Measurements from ENCODE around the gene TMEM119. TPM values are rescaled to one million over a fixed set of nuclear protein-coding genes. Genes with fewer than 3 reads are reported as not detected.

The TMEM119 gene
- total RNA-seq, 1 experiment from 2014 or later: not detected

DNA sequence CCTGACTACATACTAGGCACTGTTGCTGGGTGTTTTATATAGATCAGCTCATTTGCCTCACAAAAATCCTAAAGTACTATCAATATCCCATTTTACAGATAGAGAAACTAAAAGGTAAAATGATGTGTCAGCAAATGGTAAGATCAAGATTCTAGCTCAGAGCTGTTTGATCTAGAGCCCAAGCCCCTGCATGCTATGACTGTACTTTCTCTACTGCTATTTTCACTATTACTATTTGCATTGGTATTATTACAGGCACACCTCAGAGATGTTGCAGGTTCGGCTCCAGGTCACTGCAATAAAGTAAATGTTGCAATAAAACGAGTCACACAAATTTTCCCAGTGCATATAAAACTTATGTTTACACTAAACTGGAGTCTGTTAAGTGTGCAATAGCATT, 24.6 kb downstream of the TMEM119 start:
- Histone ChIP-seq H3K36me3 (ENCODE audit: insufficient read depth, low read length, poor library complexity, severe bottlenecking) (peaks cover 13% of the 10 kb centered on the region), H3K27me3 (replicated peaks; ENCODE audit: insufficient read depth, low read depth, low read length, poor library complexity) (no peaks in the 10 kb centered on the region), H3K4me3 (ENCODE audit: low read depth, low read length, poor library complexity, severe bottlenecking) (no peak overlapping the region), H3K4me1 (ENCODE audit: insufficient read depth, low read length, poor library complexity, severe bottlenecking) (peaks cover 6% of the 10 kb centered on the region), H3K9me3 (ENCODE audit: low read depth, low read length, poor library complexity, severe bottlenecking) (no peaks in the 10 kb centered on the region), H3K27ac (ENCODE audit: low read depth, low read length, poor library complexity, severe bottlenecking) (no peak overlapping the region)
- intact Hi-C loops (cut with micrococcal nuclease; ENCODE audit: unreplicated experiment): no loop called here
- ChIA-PET POLR2A (ENCODE audit: low non-redundant PET) (no interaction called here), CTCF (interaction anchor here (0.6 to 1.0 kb wide), 2 partner anchors 194 to 505 kb away, joined by 3 to 6 read pairs; no protein-coding TSS in a partner anchor)
- no peak for DNase-seq (ENCODE audit: low spot score)
- BruUV-seq (replicated peaks): no TSS peak
- TF ChIP-seq, protein P1, sequence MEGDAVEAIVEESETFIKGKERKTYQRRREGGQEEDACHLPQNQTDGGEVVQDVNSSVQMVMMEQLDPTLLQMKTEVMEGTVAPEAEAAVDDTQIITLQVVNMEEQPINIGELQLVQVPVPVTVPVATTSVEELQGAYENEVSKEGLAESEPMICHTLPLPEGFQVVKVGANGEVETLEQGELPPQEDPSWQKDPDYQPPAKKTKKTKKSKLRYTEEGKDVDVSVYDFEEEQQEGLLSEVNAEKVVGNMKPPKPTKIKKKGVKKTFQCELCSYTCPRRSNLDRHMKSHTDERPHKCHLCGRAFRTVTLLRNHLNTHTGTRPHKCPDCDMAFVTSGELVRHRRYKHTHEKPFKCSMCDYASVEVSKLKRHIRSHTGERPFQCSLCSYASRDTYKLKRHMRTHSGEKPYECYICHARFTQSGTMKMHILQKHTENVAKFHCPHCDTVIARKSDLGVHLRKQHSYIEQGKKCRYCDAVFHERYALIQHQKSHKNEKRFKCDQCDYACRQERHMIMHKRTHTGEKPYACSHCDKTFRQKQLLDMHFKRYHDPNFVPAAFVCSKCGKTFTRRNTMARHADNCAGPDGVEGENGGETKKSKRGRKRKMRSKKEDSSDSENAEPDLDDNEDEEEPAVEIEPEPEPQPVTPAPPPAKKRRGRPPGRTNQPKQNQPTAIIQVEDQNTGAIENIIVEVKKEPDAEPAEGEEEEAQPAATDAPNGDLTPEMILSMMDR (conservative IDR thresholded peaks at IDR 0.05; ENCODE audit: low read depth, low read length): no peak
- no peak for TF ChIP-seq EZH2 (IDR thresholded peaks at IDR 0.05; ENCODE audit: borderline replicate concordance, low read depth, low read length, poor library complexity, severe bottlenecking)

DNA sequence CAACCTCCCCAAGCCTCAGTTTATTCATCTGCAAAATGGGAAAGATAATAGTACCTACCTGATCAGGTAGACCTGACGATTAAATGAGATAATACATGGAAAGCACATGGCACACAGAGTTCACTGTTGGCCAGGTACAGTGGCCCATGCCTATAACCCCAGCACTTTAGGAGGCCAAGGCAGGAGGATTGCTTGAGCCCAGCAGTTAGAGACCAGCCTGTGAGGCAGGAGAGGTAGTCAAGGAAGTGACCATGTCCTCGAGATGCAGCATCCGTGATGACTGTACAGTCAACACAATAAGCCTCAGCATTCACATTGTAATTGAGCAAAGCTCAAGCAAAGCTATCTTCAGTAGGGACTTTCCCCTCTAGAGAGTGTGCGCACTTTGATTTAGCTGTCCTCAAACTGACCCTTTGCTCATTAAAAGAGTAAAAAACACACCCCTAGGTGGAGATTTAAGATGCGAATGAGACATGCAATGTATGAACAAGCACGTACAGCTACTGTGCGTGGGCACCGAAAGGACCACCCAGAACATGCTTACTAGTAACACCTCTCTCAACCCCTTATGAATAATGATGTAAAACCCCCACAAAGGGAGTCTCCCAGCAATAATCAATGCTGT, 25.6 kb downstream of the TMEM119 start:
- no peak for TF ChIP-seq EZH2 (IDR thresholded peaks at IDR 0.05; ENCODE audit: borderline replicate concordance, low read depth, low read length, poor library complexity, severe bottlenecking)
- TF ChIP-seq, protein P1 (conservative IDR thresholded peaks at IDR 0.05; ENCODE audit: low read depth, low read length): no peak
- Histone ChIP-seq H3K27me3 (replicated peaks; ENCODE audit: insufficient read depth, low read depth, low read length, poor library complexity) (no peaks in the 10 kb centered on the region), H3K4me1 (ENCODE audit: insufficient read depth, low read length, poor library complexity, severe bottlenecking) (peaks cover 16% of the 10 kb centered on the region), H3K9me3 (ENCODE audit: low read depth, low read length, poor library complexity, severe bottlenecking) (no peaks in the 10 kb centered on the region), H3K27ac (ENCODE audit: low read depth, low read length, poor library complexity, severe bottlenecking) (no peak overlapping the region), H3K4me3 (ENCODE audit: low read depth, low read length, poor library complexity, severe bottlenecking) (no peak overlapping the region), H3K36me3 (ENCODE audit: insufficient read depth, low read length, poor library complexity, severe bottlenecking) (peaks cover 18% of the 10 kb centered on the region)
- no TSS peak for BruUV-seq (replicated peaks)
- CTCF ChIA-PET: interaction anchor here (0.5 kb wide), 1 partner anchor 814 kb away, joined by 9 read pairs; no protein-coding TSS in a partner anchor
- no peak for DNase-seq (ENCODE audit: low spot score)
- POLR2A ChIA-PET (ENCODE audit: low non-redundant PET): no interaction called here
- intact Hi-C loops (cut with micrococcal nuclease; ENCODE audit: unreplicated experiment): no loop called here

DNA sequence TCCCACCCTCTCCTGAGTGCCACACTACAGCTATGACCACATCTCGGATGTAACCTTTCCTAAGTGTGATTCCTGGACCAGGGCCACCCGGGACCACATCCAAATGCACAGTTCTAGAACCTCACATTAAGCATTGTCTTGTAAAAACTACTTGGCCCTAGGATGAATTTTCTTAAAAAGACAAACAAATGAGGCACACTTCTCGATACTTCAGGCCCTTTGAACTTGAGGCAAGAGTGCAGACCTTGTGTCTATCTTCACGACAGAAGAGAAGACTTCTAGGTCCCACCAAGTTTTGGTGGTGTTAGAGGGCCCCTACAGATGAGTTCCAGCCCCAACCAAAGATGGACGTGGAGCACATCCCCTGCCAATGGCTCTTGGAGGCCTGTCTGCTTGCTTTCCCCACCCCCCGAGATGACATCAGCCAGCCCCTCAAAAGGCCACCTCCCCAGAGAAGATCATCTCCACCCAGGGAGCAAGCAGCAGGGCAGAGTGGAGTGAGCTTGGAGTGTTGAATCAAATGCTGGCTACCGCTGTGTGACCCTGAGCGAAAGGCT, 26.2 kb downstream of the TMEM119 start:
- Histone ChIP-seq H3K4me3 (ENCODE audit: low read depth, low read length, poor library complexity, severe bottlenecking) (no peak overlapping the region), H3K27ac (ENCODE audit: low read depth, low read length, poor library complexity, severe bottlenecking) (no peak overlapping the region), H3K27me3 (replicated peaks; ENCODE audit: insufficient read depth, low read depth, low read length, poor library complexity) (no peaks in the 10 kb centered on the region), H3K36me3 (ENCODE audit: insufficient read depth, low read length, poor library complexity, severe bottlenecking) (peaks cover 24% of the 10 kb centered on the region), H3K9me3 (ENCODE audit: low read depth, low read length, poor library complexity, severe bottlenecking) (no peaks in the 10 kb centered on the region), H3K4me1 (ENCODE audit: insufficient read depth, low read length, poor library complexity, severe bottlenecking) (peaks cover 22% of the 10 kb centered on the region)
- CTCF ChIA-PET: no interaction called here
- POLR2A ChIA-PET (ENCODE audit: low non-redundant PET): no interaction called here
- intact Hi-C loops (cut with micrococcal nuclease; ENCODE audit: unreplicated experiment): loop anchor here (2.0 kb wide), 1 partner anchor 47 kb away; no protein-coding TSS in a partner anchor
- no TSS peak for BruUV-seq (replicated peaks)
- TF ChIP-seq, protein P1 (conservative IDR thresholded peaks at IDR 0.05; ENCODE audit: low read depth, low read length): no peak
- TF ChIP-seq EZH2 (IDR thresholded peaks at IDR 0.05; ENCODE audit: borderline replicate concordance, low read depth, low read length, poor library complexity, severe bottlenecking): no peak
- DNase-seq (ENCODE audit: low spot score): no peak
